GM10266 (cell line): ENCODE measurements around the gene UGT2A3.

Source experiments
- DNase-seq: peaks from one replicate; pipeline ENCODE4 v3.0.0; 2012; ENCODE audit errors: extremely low spot score
- CTCF ChIP-seq: IDR thresholded peaks from 2 replicates; pipeline ENCODE4 v1.5.1; 2012; ENCODE audit warnings: mild to moderate bottlenecking, low read depth; ENCODE audit not compliant: control insufficient read depth, insufficient read depth; ENCODE audit errors: missing control alignments

The UGT2A3 gene

GRCh38 chr4:68951078-68951805 is at the start of gene UGT2A3:
TSS of gene UGT2A3 (minus strand) at chr4:68951804. CDS start at chr4:68951760, 44 bp downstream.
- no peak for DNase-seq
- no peak for TF ChIP-seq CTCF

- no peak for TF ChIP-seq CTCF
- no peak for DNase-seq
These were observed 45.4 kb upstream of the UGT2A3 start for GRCh38 chr4:68997040-68997439.

- TF ChIP-seq CTCF = no peak
- no peak for DNase-seq
These were observed 43.7 kb upstream of the UGT2A3 start for GRCh38 chr4:68995292-68995691.

- TF ChIP-seq CTCF = no peak
- DNase-seq = no peak
These were observed 35.4 kb upstream of the UGT2A3 start for GRCh38 chr4:68987007-68987406.

GRCh38 chr4:68985442-68985841 is 33.8 kb upstream of the UGT2A3 start:
- TF ChIP-seq CTCF = no peak
- no peak for DNase-seq

GRCh38 chr4:68984947-68985346 is 33.3 kb upstream of the UGT2A3 start:
- no peak for TF ChIP-seq CTCF
- DNase-seq = no peak

- TF ChIP-seq CTCF = no peak
- DNase-seq = no peak
These were observed 11.8 kb upstream of the UGT2A3 start for GRCh38 chr4:68963374-68963773.
